ENCODE measurements around the gene C10orf53.

Gene C10orf53

DNA sequence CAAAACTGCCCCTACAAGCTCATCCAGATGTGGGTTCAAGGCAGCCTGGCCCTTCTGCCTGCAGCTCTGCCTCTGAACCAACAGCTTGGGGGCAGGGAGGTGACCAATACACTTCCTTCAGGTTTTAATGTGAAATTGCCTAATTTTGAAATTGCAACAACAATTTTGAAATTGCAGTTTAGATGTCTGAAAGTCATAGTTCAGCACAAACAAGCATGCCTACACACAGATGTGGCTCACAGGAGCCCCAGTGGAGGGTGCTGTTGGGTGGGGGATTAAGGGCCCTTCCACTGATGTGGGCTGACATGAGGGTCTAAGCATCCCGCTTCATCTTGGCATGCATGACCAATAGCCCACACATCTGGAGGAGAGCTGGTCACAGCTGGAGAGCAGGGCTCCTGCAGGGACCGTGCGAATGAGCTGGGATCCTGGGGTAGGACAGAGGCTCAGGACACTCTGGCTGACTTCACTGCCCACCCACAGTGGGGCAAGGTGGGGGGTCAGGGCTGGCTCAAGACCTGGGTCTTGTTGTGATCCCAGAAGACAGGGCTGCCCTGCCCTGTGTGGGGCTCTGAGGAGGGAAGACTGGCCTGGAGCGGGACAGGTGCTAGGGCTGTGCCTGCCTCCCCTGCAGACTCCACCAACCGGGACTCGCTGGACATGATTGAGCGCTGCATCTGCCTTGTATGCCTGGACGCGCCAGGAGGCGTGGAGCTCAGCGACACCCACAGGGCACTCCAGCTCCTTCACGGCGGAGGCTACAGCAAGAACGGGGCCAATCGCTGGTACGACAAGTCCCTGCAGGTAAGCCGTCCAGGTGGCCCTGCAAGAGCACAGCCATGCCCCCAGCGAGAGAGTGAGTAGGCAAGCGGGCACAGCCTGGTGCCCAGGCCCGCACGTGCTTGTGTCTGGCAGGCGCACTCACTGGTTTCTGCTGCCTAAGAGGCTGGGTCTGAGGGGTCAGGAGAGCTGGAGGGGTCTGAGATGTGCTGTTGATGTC lies 33.3 kb upstream of the C10orf53 start:
- no peak for DNase-seq (ENCODE audit: insufficient read length)
- FAIRE-seq, result no peak
- no peak for TF ChIP-seq POLR2AphosphoS5 (IDR thresholded peaks at IDR 0.05; ENCODE audit: low read depth, low read length)
- no peak for TF ChIP-seq POLR2A (IDR thresholded peaks at IDR 0.05; ENCODE audit: low read depth, low read length)
- no peak for TF ChIP-seq TAF1 (IDR thresholded peaks at IDR 0.05; ENCODE audit: borderline replicate concordance, low read depth, low read length)

DNA sequence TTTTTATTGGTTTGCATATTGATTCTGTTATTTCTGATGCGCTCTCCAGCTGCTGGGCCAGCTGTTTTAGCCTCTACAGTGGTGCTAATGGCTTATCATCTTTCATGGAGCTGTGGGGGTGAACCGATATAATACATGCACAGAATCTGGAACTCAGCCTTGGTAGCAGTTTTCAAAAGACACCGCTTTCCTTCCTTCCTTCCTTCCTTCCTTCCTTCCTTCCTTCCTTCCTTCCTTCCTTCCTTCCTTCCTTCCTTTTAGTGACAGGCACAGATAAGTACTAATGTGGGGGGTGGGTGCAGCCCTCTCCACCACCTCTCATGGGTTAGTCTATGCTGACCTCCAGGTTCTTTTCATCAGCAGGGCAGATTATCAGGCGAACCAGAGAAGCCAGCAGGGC lies 31.9 kb upstream of the C10orf53 start:
- TF ChIP-seq POLR2AphosphoS5 (IDR thresholded peaks at IDR 0.05; ENCODE audit: low read depth, low read length) (no peak), TAF1 (IDR thresholded peaks at IDR 0.05; ENCODE audit: borderline replicate concordance, low read depth, low read length) (no peak), POLR2A (IDR thresholded peaks at IDR 0.05; ENCODE audit: low read depth, low read length) (no peak)
- FAIRE-seq, result no peak
- DNase-seq (ENCODE audit: insufficient read length), result no peak

DNA sequence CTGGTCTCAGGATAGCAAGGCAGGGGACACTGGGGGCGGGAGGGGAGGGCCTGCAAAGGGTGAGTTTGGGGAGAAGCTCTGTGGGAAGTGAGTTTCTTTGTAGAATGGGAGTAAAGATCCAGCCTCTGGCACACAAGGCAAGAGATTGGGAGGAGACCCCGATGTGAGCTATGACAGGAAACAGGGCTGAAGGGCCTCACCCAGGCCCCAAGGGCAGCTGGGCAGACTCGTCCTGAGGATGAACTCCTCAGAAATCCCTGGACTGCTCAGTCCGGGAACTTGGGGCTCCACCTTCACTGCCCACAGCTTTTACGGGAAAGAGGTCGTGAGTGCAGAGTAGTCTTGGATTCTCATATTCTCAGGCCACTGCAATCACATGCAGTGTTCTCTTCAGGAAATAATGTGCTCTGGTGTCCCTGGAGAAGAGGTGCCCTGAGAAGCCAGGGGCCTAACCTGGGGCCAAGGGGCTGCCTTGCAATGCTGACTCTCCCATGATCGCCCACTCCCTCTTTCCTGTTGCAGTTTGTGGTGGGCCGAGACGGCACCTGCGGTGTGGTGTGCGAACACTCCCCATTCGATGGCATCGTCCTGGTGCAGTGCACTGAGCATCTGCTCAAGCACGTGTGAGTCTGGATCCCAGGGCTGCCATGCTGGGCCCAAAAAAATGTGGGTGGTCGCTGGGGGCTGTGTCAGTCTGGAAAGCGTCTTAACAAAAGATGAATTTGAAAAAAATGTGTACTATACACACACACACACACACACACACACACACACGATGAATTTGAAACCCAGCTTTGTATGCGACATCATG lies 31.3 kb upstream of the C10orf53 start:
- no peak for FAIRE-seq
- no peak for TF ChIP-seq POLR2A (IDR thresholded peaks at IDR 0.05; ENCODE audit: low read depth, low read length)
- no peak for TF ChIP-seq TAF1 (IDR thresholded peaks at IDR 0.05; ENCODE audit: borderline replicate concordance, low read depth, low read length)
- TF ChIP-seq POLR2AphosphoS5 (IDR thresholded peaks at IDR 0.05; ENCODE audit: low read depth, low read length), result no peak

DNA sequence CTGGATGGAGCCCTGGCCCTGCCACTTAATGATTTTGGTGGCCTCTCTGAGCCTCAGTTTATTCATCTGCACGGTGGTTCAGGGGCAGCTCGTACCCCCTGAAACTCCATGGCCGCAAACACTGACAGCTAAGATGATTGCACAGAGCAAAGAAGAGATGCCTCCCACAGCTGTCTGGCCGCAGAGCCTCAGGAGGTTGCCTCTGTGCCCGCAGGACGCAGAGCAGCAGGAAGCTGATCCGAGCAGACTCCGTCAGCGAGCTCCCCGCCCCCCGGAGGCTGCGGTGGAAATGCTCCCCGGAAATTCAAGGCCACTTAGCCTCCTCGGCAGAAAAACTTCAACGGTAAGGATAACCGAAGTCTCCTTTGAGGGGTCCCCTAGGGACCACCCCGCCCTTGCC lies 30.2 kb upstream of the C10orf53 start:
- no peak for DNase-seq (ENCODE audit: insufficient read length)
- TF ChIP-seq POLR2A (IDR thresholded peaks at IDR 0.05; ENCODE audit: low read depth, low read length), result no peak
- no peak for TF ChIP-seq POLR2AphosphoS5 (IDR thresholded peaks at IDR 0.05; ENCODE audit: low read depth, low read length)
- no peak for TF ChIP-seq TAF1 (IDR thresholded peaks at IDR 0.05; ENCODE audit: borderline replicate concordance, low read depth, low read length)
- FAIRE-seq, result no peak

More for the DNA sequence above, 31.3 kb upstream of the C10orf53 start:
- no peak for DNase-seq (ENCODE audit: insufficient read length)

DNA sequence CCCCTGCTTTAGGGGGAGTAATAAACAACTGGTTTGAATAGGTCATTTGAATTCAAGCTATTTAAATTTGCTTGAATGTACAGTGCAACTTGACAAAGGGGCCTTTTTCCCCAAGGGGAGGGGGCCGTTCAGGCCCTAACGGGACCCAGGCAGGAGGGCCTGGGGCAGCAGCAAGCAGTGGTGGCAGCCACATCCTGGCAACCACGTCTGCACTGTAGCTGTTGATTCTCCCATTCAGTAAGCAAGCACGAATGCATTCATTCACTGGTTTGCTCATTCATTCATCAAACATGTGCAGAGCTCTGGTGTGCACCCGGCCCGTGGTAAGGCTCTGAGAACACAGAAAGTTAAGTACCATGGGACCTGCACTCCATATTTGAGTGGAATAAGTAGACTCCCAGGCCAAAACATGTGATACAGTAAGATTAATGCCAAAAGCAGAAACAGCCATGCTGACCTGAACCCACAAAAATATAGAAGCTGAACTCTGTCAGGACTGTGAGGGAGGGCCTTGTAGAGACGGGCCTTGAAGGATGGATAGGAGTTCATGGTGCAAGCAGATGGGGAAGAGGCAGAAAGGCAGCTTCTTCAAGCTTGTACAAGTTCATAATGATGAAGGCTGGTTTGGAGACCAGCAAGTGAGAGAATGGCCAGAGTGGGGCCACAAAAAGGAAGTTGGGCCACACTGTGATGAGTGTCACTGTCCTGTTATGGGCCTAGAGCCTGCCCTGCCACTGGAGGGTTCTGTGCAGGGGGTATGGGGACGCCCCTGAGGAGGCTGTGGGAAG lies 29.3 kb upstream of the C10orf53 start:
- no peak for TF ChIP-seq POLR2AphosphoS5 (IDR thresholded peaks at IDR 0.05; ENCODE audit: low read depth, low read length)
- no peak for FAIRE-seq
- DNase-seq (ENCODE audit: insufficient read length), result no peak

DNA sequence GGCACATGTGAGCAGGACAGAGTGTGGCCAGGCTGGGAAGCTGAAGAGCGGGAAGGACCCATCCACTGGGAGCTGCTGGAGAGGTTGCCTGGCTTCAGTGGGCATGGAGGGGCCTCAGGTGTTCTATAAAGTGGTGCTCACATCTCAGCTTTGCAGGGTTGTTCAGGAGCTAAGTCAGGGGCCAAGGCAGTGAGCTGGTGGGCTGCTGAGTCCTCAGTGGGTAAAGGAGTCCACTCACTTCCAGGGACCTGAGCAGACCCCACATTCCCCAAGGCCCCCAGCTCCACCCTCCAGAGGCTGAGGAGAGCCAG lies 28.8 kb upstream of the C10orf53 start:
- DNase-seq (ENCODE audit: insufficient read length) (no peak), FAIRE-seq (no peak)
- no peak for TF ChIP-seq POLR2AphosphoS5 (IDR thresholded peaks at IDR 0.05; ENCODE audit: low read depth, low read length)
- no peak for TF ChIP-seq POLR2A (IDR thresholded peaks at IDR 0.05; ENCODE audit: low read depth, low read length)
- TF ChIP-seq TAF1 (IDR thresholded peaks at IDR 0.05; ENCODE audit: borderline replicate concordance, low read depth, low read length), result no peak

DNA sequence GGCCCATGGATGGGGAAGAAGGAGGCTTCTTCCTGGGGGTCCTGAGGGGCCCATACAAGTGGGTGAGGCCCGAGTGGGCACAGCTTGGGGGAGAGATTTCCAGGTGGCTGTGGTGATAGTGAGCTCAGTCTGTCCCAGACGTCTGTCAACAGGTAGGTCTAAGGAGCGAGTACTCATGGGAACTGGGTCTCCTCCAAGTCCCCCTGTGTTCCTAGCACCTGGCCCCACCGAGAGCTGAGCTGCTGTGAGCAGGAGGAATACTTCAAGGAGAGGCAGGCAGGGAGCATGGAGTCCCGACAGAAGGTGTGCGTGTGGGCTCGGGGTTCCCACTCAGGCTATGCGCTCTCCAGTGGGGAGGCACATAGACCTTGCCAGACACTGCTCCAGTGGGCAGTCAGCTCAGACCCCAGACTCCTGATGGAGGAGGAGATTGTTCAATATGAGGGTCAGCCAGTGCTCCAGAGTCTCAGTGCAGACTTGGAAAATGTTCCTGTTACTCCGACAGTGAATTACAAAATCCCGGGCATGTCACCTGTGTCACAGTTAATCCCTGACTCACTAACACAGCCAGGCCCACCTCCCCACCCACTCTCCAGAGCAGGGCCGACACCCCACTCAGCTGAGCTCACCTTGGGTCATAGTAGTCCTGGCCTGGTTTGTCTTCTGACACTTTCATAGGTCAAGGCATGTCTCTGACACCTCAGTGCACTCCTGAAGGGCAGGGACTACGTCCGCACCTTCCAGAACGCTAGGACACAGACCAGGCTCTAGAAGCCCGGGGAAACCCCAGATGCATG lies 28.2 kb upstream of the C10orf53 start:
- FAIRE-seq, result no peak
- no peak for DNase-seq (ENCODE audit: insufficient read length)
- TF ChIP-seq POLR2AphosphoS5 (IDR thresholded peaks at IDR 0.05; ENCODE audit: low read depth, low read length), result no peak
- TF ChIP-seq TAF1 (IDR thresholded peaks at IDR 0.05; ENCODE audit: borderline replicate concordance, low read depth, low read length), result no peak
- TF ChIP-seq POLR2A (IDR thresholded peaks at IDR 0.05; ENCODE audit: low read depth, low read length), result no peak

DNA sequence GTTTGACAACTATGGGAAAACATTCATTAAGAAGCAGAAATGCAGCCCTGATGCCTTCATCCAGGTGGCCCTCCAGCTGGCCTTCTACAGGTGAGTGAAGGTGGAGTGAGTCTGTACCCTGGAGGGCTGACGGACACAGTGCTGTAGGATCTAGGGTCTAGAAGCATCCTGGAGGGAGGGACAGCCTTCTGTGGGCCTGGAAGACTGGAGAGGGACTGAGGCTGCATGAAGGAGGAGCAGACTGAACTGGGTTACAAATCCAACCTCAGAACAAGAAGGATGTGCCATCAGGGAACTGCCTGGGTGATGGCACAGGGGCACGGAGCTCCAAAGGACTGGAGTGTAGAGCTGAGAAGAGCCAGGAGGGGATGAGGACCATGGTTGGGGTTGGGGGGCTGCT lies 27.5 kb upstream of the C10orf53 start:
- TF ChIP-seq POLR2AphosphoS5 (IDR thresholded peaks at IDR 0.05; ENCODE audit: low read depth, low read length) (no peak), TAF1 (IDR thresholded peaks at IDR 0.05; ENCODE audit: borderline replicate concordance, low read depth, low read length) (no peak), POLR2A (IDR thresholded peaks at IDR 0.05; ENCODE audit: low read depth, low read length) (no peak)
- FAIRE-seq (no peak), DNase-seq (ENCODE audit: insufficient read length) (no peak)

DNA sequence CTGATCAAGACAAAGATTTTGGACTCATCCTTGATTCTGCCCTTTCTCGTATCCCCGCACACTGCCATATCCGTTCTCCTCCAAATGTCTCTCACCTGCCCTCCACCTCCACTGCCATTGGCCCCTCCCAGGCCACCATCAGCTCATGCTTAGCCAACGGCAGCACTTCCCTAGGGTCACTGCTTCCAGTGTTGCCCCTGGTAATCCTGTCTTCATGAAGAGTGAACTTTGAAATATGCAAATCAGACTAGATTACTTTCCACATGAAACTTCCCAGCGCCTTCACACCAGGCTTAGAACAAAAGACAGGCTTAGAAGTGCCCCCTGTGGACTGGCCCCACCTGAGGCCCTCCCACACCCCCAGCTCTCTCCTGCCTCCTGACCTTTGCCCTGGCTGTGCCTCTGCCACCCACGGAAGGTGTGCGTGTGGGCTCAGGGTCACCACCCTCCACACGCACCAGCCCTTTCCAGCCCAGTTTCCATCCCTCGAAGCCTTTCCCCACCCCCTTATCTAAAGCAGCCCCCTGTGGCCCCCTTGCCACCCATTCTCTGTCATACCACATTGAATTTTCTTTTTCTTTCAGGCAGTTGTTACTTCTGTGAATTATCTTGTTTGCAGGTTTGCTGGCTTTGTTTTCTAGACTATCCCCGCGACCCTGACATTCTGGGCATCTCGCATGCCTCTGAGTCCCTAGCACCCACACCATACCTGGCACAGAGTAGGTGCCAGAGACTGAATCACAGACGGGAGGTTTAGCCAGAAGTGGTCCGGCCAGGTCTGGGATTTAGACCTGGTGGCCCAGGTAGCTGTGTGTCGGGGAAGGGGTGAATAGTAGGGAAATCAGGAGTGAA lies 26.8 kb upstream of the C10orf53 start:
- FAIRE-seq (no peak), DNase-seq (ENCODE audit: insufficient read length) (no peak)
- TF ChIP-seq POLR2A (IDR thresholded peaks at IDR 0.05; ENCODE audit: low read depth, low read length) (no peak), POLR2AphosphoS5 (IDR thresholded peaks at IDR 0.05; ENCODE audit: low read depth, low read length) (no peak), TAF1 (IDR thresholded peaks at IDR 0.05; ENCODE audit: borderline replicate concordance, low read depth, low read length) (no peak)
